Osteocyte (in vitro differentiated cells): Measurements from ENCODE around the gene RPA1. TPM values are rescaled to one million over a fixed set of nuclear protein-coding genes. Genes with fewer than 3 reads are reported as not detected.

Experiments
- DNase-seq: peaks from one replicate; pipeline ENCODE4 v3.0.0; 2021; ENCODE audit warnings: mixed read lengths; ENCODE audit not compliant: unreplicated experiment; ENCODE audit errors: extremely low spot score
- H3K27ac Mint-ChIP-seq: one replicate; pipeline ENCODE4 v1.8.0; 2021; ENCODE audit warnings: mild to moderate bottlenecking, mixed read lengths; ENCODE audit not compliant: unreplicated experiment
- H3K27me3 Mint-ChIP-seq: one replicate; pipeline ENCODE4 v1.8.0; 2021; ENCODE audit warnings: mixed read lengths; ENCODE audit not compliant: unreplicated experiment
- H3K36me3 Mint-ChIP-seq: one replicate; pipeline ENCODE4 v1.8.0; 2021; ENCODE audit warnings: mixed read lengths; ENCODE audit not compliant: unreplicated experiment
- H3K4me1 Mint-ChIP-seq: one replicate; pipeline ENCODE4 v1.8.0; 2021; ENCODE audit warnings: mixed read lengths; ENCODE audit not compliant: unreplicated experiment
- H3K4me3 Mint-ChIP-seq: one replicate; pipeline ENCODE4 v1.8.0; 2021; ENCODE audit warnings: mild to moderate bottlenecking, moderate library complexity, mixed read lengths; ENCODE audit not compliant: unreplicated experiment
- H3K9me3 Mint-ChIP-seq: one replicate; pipeline ENCODE4 v1.8.0; 2021; ENCODE audit warnings: mixed read lengths; ENCODE audit not compliant: unreplicated experiment
- total RNA-seq: library from RNA; stranded (reverse); gene quantifications from 2 replicates; pipeline ENCODE4 v1.2.1, GENCODE V29; 2021
- TF ChIP-seq, protein P1 (sequence below): fragments of 200-600 bp; sonication (generic); IDR thresholded peaks from 2 replicates; pipeline ENCODE4 v1.5.0; 2021; ENCODE audit warnings: antibody characterized with exemption, mild to moderate bottlenecking, moderate library complexity

The RPA1 gene
- total RNA-seq, 1 donor from 2014 or later, result 75.3 TPM

DNA sequence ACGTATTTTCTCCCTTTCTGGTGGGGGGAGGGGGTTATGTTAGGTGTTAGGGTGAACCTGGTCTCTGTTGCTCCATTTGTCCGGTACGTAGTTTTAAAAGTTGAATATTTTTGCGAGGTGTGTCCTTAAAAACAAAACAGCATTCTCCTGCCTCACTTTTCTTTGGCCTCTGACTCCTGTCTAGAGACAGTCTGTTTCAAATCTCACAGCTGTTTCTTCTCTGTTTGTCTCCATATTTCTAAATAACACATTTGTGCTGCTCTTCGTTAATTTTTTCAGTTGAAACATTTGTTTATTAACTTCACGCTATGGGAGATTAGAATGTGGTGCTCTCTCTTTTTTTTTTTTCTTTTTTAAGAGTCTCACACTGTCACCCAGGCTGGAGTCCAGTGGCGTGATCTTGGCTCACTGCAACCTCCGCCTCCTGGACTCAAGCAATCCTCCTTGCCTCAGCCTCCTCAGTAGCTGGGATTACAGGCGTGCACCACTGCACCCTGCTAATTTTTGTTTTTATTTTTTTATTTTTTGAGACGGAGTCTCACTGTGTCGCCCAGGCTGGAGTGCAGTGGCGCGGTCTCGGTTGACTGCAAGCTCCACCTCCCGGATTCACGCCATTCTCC, 31.7 kb downstream of the RPA1 start:
- no peak overlapping the region for H3K4me3 Mint-ChIP-seq
- no peaks in the 10 kb centered on the region for H3K4me1 Mint-ChIP-seq
- TF ChIP-seq, protein P1, sequence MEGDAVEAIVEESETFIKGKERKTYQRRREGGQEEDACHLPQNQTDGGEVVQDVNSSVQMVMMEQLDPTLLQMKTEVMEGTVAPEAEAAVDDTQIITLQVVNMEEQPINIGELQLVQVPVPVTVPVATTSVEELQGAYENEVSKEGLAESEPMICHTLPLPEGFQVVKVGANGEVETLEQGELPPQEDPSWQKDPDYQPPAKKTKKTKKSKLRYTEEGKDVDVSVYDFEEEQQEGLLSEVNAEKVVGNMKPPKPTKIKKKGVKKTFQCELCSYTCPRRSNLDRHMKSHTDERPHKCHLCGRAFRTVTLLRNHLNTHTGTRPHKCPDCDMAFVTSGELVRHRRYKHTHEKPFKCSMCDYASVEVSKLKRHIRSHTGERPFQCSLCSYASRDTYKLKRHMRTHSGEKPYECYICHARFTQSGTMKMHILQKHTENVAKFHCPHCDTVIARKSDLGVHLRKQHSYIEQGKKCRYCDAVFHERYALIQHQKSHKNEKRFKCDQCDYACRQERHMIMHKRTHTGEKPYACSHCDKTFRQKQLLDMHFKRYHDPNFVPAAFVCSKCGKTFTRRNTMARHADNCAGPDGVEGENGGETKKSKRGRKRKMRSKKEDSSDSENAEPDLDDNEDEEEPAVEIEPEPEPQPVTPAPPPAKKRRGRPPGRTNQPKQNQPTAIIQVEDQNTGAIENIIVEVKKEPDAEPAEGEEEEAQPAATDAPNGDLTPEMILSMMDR, result no peak
- no peaks in the 10 kb centered on the region for H3K9me3 Mint-ChIP-seq
- peak; percentile 54 for DNase-seq
- no peaks in the 10 kb centered on the region for H3K27me3 Mint-ChIP-seq
- H3K27ac Mint-ChIP-seq, result no peak overlapping the region
- H3K36me3 Mint-ChIP-seq, result peaks cover 9% of the 10 kb centered on the region

GRCh38 chr17:1865252-1866037, 35.6 kb downstream of the RPA1 start:
- H3K27ac Mint-ChIP-seq, result no peak overlapping the region
- H3K4me1 Mint-ChIP-seq, result no peaks in the 10 kb centered on the region
- peaks cover 2% of the 10 kb centered on the region for H3K36me3 Mint-ChIP-seq
- no peak overlapping the region for H3K4me3 Mint-ChIP-seq
- peak; percentile 57 for DNase-seq
- no peaks in the 10 kb centered on the region for H3K9me3 Mint-ChIP-seq
- TF ChIP-seq, protein P1, result peak; percentile 63
- no peaks in the 10 kb centered on the region for H3K27me3 Mint-ChIP-seq

DNA sequence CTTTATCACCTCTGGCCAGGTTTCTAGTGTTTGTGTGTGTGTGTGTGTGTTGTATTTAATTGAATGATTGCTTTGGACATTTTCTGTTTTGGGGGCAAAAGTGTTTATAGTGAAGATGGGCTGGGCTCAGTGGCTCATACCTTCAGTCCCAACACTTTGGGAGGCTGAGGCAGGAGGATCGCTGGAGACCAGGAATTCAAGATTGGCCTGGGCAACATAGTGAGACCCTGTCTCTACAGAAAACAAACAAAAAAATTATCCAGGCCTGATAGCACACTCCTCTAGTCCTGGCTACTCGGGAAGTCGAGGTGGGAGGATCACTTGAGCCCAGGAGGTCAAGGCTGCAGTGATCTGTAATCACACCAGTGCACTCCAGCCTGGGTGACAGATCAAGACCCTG, 37.5 kb downstream of the RPA1 start:
- Mint-ChIP-seq H3K36me3 (no peaks in the 10 kb centered on the region), H3K27me3 (no peaks in the 10 kb centered on the region), H3K27ac (no peak overlapping the region), H3K4me1 (no peaks in the 10 kb centered on the region), H3K4me3 (no peak overlapping the region), H3K9me3 (no peaks in the 10 kb centered on the region)
- TF ChIP-seq, protein P1, result no peak
- DNase-seq, result no peak

DNA sequence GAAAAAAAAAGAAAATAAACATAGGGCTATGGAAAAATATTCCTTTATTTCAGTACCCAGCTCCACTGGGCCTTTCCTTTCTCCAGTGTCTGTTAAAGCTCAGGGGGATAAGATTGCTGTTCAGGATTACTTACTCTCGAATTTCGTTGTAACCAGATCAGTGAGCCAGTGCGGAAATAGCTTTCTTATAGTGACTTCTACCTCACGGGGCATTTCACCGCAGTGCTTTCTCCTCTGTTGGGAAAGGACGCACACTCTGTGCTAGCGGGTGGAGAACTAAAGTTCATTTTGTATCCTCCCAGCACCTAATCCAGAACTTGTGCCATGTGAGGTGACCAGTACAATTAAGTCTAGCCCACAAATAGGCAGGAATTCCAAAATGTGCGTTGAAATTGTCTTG, 38.3 kb downstream of the RPA1 start:
- no peaks in the 10 kb centered on the region for H3K27me3 Mint-ChIP-seq
- H3K9me3 Mint-ChIP-seq, result no peaks in the 10 kb centered on the region
- peaks cover 4% of the 10 kb centered on the region for H3K36me3 Mint-ChIP-seq
- TF ChIP-seq, protein P1, result no peak
- DNase-seq, result no peak
- no peak overlapping the region for H3K27ac Mint-ChIP-seq
- no peaks in the 10 kb centered on the region for H3K4me1 Mint-ChIP-seq
- H3K4me3 Mint-ChIP-seq, result no peak overlapping the region

DNA sequence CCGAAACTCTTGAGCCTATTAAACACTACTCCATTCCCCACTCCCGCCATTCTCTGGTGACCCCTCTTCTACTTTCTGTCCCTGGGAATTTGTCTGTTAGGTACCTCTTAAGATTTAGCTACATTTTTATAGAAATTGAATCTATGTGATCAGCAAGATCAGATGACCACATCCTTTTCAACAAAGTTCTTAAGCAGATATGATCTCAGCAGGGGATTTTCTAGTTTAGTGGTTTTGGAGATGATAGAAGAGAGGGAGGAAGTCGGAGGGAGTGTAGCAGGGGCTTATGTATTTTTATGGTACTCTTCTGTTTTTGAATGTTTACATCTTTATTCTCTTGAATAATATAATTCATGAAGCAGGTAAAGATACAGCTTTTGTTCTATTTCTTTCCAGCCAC, 40.8 kb downstream of the RPA1 start:
- TF ChIP-seq, protein P1, result no peak
- no peak overlapping the region for H3K27ac Mint-ChIP-seq
- no peaks in the 10 kb centered on the region for H3K4me1 Mint-ChIP-seq
- H3K9me3 Mint-ChIP-seq, result no peaks in the 10 kb centered on the region
- H3K4me3 Mint-ChIP-seq, result no peak overlapping the region
- H3K36me3 Mint-ChIP-seq, result peaks cover 12% of the 10 kb centered on the region
- DNase-seq, result no peak
- H3K27me3 Mint-ChIP-seq, result no peaks in the 10 kb centered on the region
